Peyer's patch (tissue), 4 donors: ENCODE results near the gene HES1.

Source experiments
- POLR2A ChIP-seq, 2 donors: fragments of 450-650 bp; IDR thresholded peaks; one replicate each; pipeline ENCODE4 v1.5.1; 2017; ENCODE audit warnings: antibody characterized with exemption in 2 of 2, mild to moderate bottlenecking in 2 of 2, moderate library complexity in 2 of 2
- TF ChIP-seq, protein P1 (sequence below), 6 experiments: fragments of 450-650 bp in 4 of 6; fragments of 200-600 bp in 2 of 6; sonication (generic) in 1 of 6; IDR thresholded peaks; one replicate each; pipeline ENCODE4 v1.5.1; 2017 to 2019; ENCODE audit warnings: antibody characterized with exemption in 6 of 6, mild to moderate bottlenecking in 3 of 6, moderate library complexity in 1 of 6

GRCh38 chr3:194141415-194142155 is 5.6 kb downstream of the HES1 start:
- TF ChIP-seq, protein P1, sequence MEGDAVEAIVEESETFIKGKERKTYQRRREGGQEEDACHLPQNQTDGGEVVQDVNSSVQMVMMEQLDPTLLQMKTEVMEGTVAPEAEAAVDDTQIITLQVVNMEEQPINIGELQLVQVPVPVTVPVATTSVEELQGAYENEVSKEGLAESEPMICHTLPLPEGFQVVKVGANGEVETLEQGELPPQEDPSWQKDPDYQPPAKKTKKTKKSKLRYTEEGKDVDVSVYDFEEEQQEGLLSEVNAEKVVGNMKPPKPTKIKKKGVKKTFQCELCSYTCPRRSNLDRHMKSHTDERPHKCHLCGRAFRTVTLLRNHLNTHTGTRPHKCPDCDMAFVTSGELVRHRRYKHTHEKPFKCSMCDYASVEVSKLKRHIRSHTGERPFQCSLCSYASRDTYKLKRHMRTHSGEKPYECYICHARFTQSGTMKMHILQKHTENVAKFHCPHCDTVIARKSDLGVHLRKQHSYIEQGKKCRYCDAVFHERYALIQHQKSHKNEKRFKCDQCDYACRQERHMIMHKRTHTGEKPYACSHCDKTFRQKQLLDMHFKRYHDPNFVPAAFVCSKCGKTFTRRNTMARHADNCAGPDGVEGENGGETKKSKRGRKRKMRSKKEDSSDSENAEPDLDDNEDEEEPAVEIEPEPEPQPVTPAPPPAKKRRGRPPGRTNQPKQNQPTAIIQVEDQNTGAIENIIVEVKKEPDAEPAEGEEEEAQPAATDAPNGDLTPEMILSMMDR (IDR thresholded peaks at IDR 0.05): peak in 2 of 6 experiments; percentile 8 to 25
- no peak for TF ChIP-seq POLR2A (IDR thresholded peaks at IDR 0.05)
